ENCODE data around the gene PPP2R5C.

Gene PPP2R5C

GRCh38 chr14:101809671-101810514 lies 48.4 kb downstream of the PPP2R5C start (continued):
- no peak for TF ChIP-seq HIC1 (tag by site-specific recombination; IDR thresholded peaks at IDR 0.05)
- TF ChIP-seq PRDM1 (tag by site-specific recombination; IDR thresholded peaks at IDR 0.05), result peak; percentile 85
- TF ChIP-seq HOXA7 (CRISPR knock-in tag; IDR thresholded peaks at IDR 0.05; ENCODE audit: borderline replicate concordance), result no peak
- TF ChIP-seq ZNF280D (tag by site-specific recombination; IDR thresholded peaks at IDR 0.05), result no peak
- no peak for TF ChIP-seq BCL11B (tag by site-specific recombination; IDR thresholded peaks at IDR 0.05; ENCODE audit: low read depth)
- TF ChIP-seq ZNF274 (IDR thresholded peaks at IDR 0.05; ENCODE audit: low read length), result no peak
- TF ChIP-seq ZNF274 (tag by site-specific recombination; IDR thresholded peaks at IDR 0.05; ENCODE audit: borderline replicate concordance), result no peak
- TF ChIP-seq ZNF239 (tag by site-specific recombination; IDR thresholded peaks at IDR 0.05), result no peak
- no peak for TF ChIP-seq MYNN (tag by site-specific recombination; IDR thresholded peaks at IDR 0.05; ENCODE audit: borderline replicate concordance)
- TF ChIP-seq ZNF555 (tag by site-specific recombination; conservative IDR thresholded peaks at IDR 0.05), result no peak
- peak; percentile 24; the same call in 1 of the 2 replicates for TF ChIP-seq ZNF398 (tag by site-specific recombination; IDR thresholded peaks at IDR 0.05)
- TF ChIP-seq ELK4 (IDR thresholded peaks at IDR 0.05; ENCODE audit: borderline replicate concordance, low read depth, low read length), result no peak
- peak; percentile 46; the same call in 1 of the 2 replicates for TF ChIP-seq ZNF324 (tag by site-specific recombination; IDR thresholded peaks at IDR 0.05)
- TF ChIP-seq ZNF600 (tag by site-specific recombination; IDR thresholded peaks at IDR 0.05), result no peak
- peak; percentile 54 for TF ChIP-seq ATF2 (tag by site-specific recombination; IDR thresholded peaks at IDR 0.05; ENCODE audit: low read depth)
- peak; percentile 56; the same call in 1 of the 2 replicates for TF ChIP-seq ZNF501 (tag by site-specific recombination; IDR thresholded peaks at IDR 0.05)
- no peak for TF ChIP-seq ZFP3 (tag by site-specific recombination; IDR thresholded peaks at IDR 0.05; ENCODE audit: low read depth)
- no peak for TF ChIP-seq ZNF518A (tag by site-specific recombination; conservative IDR thresholded peaks at IDR 0.05; ENCODE audit: low read depth)
- peak; percentile 76 for TF ChIP-seq ZNF350 (tag by site-specific recombination; IDR thresholded peaks at IDR 0.05)
- TF ChIP-seq ZFP41 (tag by site-specific recombination; IDR thresholded peaks at IDR 0.05; ENCODE audit: borderline replicate concordance), result no peak
- peak; percentile 60; the same call in 1 of the 2 replicates for TF ChIP-seq ZNF184 (tag by site-specific recombination; IDR thresholded peaks at IDR 0.05)
- TF ChIP-seq KLF10 (tag by site-specific recombination; IDR thresholded peaks at IDR 0.05), result peak; percentile 60; the same call in 1 of the 2 replicates
- TF ChIP-seq ZNF544 (tag by site-specific recombination; IDR thresholded peaks at IDR 0.05), result no peak

All from HEK293 (cell line).